Amniotic stem cell (primary cell): ENCODE measurements around the gene NPAS2.

Source experiments
- DNase-seq: peaks from one replicate; lab custom pipeline; 2025; lab: John Stamatoyannopoulos, UW

Gene NPAS2

GRCh38 chr2:100990166-100990565, 170.2 kb downstream of the NPAS2 start:
- no peak for DNase-seq

DNA sequence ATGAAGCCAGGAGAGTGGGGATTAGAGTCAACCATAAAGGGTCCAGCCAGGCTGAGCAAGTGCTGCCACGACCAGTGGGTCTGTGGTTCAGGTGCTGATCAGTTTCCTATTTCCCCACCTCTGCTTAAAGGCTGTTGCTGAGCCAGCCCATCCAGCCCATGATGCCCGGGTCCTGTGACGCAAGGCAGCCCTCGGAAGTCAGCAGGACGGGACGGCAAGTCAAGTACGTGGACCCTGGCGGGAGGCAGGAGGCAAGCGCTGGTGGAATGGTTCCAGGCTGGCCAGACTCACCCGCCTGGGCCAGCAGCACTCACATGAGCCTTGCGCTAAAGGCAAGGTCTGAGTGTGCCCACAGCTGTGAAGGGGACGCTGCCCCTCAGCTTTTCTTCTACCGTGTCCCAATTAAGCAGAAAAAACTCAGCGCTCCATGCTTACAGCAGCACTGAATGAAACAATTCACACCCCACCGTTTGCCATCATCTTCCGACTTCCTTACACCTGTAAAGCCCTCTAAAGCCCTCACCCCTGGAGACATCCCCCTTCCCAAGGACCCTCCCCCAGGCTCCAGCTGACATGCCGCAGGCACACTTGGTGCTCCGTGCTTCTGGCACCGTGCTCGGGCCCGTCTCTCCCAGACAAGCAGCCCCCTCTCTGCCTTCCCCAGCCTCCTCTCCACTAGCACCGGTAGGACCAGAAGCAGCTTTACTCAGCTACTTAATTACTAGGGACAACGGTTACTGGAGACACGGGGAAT, 170.9 kb downstream of the NPAS2 start:
- DNase-seq, result no peak

DNA sequence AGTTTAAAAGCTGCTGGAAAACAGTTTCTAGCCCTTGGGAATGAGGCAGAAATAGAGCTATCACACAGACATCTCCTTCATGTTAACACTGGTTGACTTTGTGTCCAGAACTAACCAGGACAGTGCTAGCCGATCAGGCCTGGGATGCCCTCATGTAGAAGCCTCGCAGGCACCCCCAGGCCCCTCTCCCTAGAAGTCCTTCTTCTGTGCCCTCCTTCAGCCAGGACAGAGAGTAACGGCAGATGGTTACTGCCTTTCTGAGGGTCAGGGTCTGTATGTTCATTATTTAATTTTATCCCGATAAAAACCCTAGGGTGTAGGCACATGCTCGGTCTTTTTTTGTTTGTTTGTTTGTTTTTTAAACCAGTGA, 171.4 kb downstream of the NPAS2 start:
- no peak for DNase-seq

DNA sequence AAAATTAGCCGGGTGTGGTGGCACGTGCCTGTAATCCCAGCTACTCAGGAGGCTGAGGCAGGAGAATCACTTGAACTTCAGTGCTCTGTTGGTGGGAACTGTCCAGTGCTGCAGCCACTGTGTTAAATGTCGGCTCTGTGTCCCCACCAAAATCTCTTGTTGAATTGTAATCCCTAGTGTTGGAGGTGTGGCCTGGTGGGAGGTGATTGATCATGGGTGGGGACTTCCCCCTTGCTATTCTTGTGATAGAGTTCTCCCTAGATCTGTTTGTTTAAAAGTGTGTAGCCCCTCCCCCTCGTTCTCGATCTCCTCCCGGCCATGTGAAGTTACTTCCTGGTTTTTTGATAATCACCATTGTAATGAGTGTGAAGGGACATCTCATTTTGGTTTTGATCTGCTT, 172.3 kb downstream of the NPAS2 start:
- no peak for DNase-seq

GRCh38 chr2:100993294-100993693, 173.4 kb downstream of the NPAS2 start:
- no peak for DNase-seq

- no peak for DNase-seq
Observed at GRCh38 chr2:100995309-100996075, 175.6 kb downstream of the NPAS2 start.

DNA sequence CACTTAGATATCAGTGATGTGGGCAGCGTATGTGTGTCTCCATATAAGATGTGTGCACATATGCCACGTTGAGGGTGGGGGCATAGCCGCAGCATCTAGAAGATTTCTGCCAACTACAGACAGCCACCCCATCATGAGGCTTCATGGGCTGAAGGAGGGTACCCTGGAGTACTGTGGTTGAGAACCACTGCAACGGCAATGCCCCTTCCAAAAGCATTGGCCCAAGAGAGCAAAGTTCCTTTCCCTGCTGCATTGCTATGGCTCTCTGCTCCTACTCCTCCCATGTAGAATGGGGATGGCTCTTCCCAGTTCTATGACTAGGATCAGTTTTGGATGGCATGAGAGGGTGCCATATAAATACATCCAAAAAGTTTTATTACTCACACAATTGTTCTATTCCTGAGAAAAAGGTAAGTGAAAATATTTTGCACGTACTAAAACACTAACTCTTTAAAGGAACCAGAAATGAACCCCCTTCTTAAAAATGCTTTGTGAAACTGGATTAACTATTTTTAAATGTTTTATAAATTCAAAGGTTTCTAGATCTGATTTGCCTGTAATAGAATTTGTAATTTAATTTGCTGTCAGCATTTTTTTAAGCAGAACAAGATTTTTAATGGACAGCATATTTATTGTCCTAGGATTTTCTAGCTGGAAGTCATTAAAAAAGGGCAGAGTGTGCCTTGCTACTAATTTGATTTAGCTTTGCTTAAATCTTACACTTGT, 177.7 kb downstream of the NPAS2 start:
- no peak for DNase-seq

GRCh38 chr2:100998235-100998573, 178.3 kb downstream of the NPAS2 start:
- DNase-seq, result no peak

DNA sequence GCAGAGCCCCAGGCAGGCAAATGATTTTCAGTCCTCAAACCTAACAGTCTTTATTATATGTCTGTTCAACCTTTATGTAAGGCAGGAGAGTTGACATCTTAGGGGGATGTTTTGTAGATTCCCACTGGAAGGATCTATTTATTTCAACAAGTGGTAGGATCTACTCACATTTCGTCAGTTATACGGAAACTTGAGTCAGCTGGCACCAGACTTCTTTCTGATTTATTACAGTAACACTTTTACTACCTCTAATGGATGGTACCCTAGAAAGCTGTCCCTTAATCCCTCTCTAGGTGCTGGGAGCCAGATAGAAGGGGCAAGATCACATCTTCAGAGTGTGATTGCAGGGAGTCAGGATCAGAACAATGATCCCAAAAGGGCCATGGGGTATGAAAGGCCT, 180.1 kb downstream of the NPAS2 start:
- no peak for DNase-seq

- peak; percentile 97 for DNase-seq
Observed at GRCh38 chr2:101001691-101002561, 182.0 kb downstream of the NPAS2 start, which contains the start of gene RPL31. RPL31 (plus strand) TSS chr2:101002289; CDS start chr2:101002702, 413 bp downstream.

DNA sequence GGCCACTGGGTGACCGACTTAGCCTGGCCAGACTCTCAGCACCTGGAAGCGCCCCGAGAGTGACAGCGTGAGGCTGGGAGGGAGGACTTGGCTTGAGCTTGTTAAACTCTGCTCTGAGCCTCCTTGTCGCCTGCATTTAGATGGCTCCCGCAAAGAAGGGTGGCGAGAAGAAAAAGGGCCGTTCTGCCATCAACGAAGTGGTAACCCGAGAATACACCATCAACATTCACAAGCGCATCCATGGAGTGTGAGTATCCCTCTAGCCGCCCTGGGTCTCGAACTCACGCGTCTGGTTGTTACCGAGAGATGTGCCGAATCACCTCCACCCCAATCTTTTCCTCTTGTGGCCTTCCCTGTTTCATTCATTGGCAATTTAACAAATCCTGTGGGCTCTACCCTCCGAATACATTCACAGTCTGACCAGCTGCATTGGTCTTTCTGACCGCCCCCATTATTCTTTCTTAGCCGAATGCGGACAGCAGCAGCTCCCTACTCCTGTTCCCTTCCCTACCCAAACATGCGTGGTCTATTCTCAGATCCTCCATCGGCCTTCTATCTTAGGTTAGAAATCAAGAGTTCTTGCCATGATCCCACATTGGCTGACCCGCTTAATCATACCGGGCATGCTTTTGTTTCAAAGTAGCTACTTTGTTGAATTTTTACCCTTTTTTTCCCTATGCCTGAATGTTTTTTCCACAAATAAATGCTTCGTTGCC, 182.8 kb downstream of the NPAS2 start:
- DNase-seq, result no peak

GRCh38 chr2:101003278-101003775, 183.4 kb downstream of the NPAS2 start:
- no peak for DNase-seq

DNA sequence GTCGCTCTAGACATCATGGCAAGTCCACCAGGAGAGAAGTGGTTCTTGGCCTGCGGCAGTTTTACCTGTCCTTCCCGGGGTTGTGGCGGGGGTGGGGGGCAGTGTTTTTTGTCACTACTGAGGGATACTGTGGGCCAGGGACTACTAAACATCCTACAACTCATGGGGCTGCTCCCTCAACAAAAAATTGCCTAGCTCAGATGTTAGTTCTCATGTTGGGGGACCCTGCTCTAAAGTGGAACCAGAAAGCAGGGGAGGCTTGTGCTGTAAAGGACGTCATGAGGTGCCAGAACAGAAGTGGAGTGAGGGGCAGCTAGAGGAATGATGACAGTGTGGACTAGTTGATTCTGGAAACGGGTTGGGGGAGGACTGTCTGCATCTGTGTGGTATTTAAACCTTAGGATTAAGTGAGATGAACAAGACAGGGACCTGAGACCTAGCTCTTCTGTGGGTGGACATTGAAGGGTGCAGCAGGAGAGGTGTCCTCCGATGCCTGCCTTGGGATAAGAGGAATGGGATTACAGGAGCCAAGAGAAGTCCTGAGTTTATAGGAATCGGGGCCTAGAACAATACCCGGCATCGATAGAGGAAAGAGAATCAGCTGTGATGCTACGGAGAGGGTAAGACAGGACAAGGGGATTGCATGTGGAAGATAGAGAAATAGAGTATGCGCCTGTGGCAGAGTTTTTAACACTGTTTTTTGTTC, 184.8 kb downstream of the NPAS2 start:
- no peak for DNase-seq

- DNase-seq, result no peak
Observed at GRCh38 chr2:101006065-101006715, 186.3 kb downstream of the NPAS2 start.

GRCh38 chr2:101007415-101008345, 187.7 kb downstream of the NPAS2 start:
- no peak for DNase-seq

- DNase-seq, result no peak
Observed at GRCh38 chr2:101011152-101011551, 191.2 kb downstream of the NPAS2 start.

GRCh38 chr2:101012054-101012705, 192.2 kb downstream of the NPAS2 start:
- DNase-seq, result no peak

DNA sequence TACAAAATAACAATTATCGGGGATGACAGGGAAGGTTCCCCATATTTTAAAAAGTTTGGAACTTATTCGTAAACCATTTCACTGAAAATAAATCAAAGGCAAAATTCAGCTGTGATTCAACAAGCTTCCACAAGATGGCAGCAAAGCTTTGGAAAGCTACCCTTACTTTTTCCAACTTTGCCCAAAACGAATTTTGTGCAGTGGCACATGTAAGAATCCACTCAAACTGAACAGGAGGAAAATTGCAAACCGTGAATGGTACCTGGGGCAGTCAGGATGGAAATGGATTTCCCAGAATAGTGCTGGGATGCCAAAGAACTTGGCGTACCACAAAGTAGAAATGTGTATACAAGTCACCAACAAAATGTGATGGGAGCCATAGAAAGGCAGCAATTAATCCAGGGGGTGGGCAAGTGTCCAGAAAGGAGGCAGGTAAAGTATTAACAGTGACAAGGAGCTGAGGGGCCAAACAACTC, 192.8 kb downstream of the NPAS2 start:
- DNase-seq, result no peak
